ENCODE data around the gene ZNF850. TPM values are rescaled to one million over a fixed set of nuclear protein-coding genes. Genes with fewer than 3 reads are reported as not detected.
"Not testable (repeated sequence)": the region's sequence is repeated elsewhere in the genome, so short reads cannot be mapped to it uniquely, and the experiment has no call there.

Gene ZNF850
- total RNA-seq, result 3.3 TPM
- long read RNA-seq, partial matches to known transcripts, result 0 of 2 reads
- long read RNA-seq, other reads (novel, unspliced or antisense), result 2 of 2 reads

- intact Hi-C loops (cut with DNase I), result loop anchor here (2.0 to 10.0 kb wide), 5 partner anchors 24 to 638 kb away; partner anchors contain the start of genes ZNF345, ZNF567 and ZNF790
- peak; percentile 96 for DNase-seq (ENCODE audit: low spot score)
Observed at GRCh38 chr19:36772311-36773222, at the start of gene ZNF850. Gene ZNF850 (minus strand): TSS chr19:36772807. CDS start chr19:36762606, 10,201 bp downstream.

- intact Hi-C loops (cut with DNase I), result no loop called here
- no peak for DNase-seq (ENCODE audit: low spot score)
Observed at GRCh38 chr19:36821758-36822157, 49.2 kb upstream of the ZNF850 start.

- intact Hi-C loops (cut with DNase I), result no loop called here
- DNase-seq (ENCODE audit: low spot score), result no peak
Observed at GRCh38 chr19:36819130-36819630, 46.6 kb upstream of the ZNF850 start.

GRCh38 chr19:36807029-36807428 lies 34.4 kb upstream of the ZNF850 start:
- no peak for DNase-seq (ENCODE audit: low spot score)
- intact Hi-C loops (cut with DNase I), result no loop called here

GRCh38 chr19:36805364-36805763 lies 32.8 kb upstream of the ZNF850 start:
- DNase-seq (ENCODE audit: low spot score), result no peak

GRCh38 chr19:36797786-36798108 lies 25.1 kb upstream of the ZNF850 start:
- no peak for DNase-seq (ENCODE audit: low spot score)
- intact Hi-C loops (cut with DNase I), result loop anchor here (2.0 kb wide), 1 partner anchor 25 kb away; the partner anchor contains the start of gene ZNF850

More at GRCh38 chr19:36805364-36805763, 32.8 kb upstream of the ZNF850 start:
- intact Hi-C loops (cut with DNase I), result no loop called here

- intact Hi-C loops (cut with DNase I), result loop anchor here (2.0 kb wide), 1 partner anchor 24 kb away; the partner anchor contains the start of gene ZNF850
- no peak for DNase-seq (ENCODE audit: low spot score)
Observed at GRCh38 chr19:36796714-36796992, 24.0 kb upstream of the ZNF850 start.

- DNase-seq (ENCODE audit: low spot score); intact Hi-C loops (cut with DNase I): not testable (repeated sequence)
Observed at GRCh38 chr19:36791420-36792141, 19.0 kb upstream of the ZNF850 start.

- no peak for DNase-seq (ENCODE audit: low spot score)
- intact Hi-C loops (cut with DNase I), result loop anchor here (10.0 kb wide), 1 partner anchor 641 kb away; no protein-coding TSS in a partner anchor
Observed at GRCh38 chr19:36775768-36776167, 3.2 kb upstream of the ZNF850 start.

- intact Hi-C loops (cut with DNase I), result loop anchor here (2.0 to 10.0 kb wide), 5 partner anchors 24 to 638 kb away; partner anchors contain the start of genes ZNF345, ZNF567 and ZNF790
- DNase-seq (ENCODE audit: low spot score), result no peak
Observed at GRCh38 chr19:36773223-36773579, 594 bp upstream of the ZNF850 start.

GRCh38 chr19:36771261-36772231 lies 1.1 kb downstream of the ZNF850 start:
- intact Hi-C loops (cut with DNase I), result loop anchor here (2.0 to 10.0 kb wide), 5 partner anchors 25 to 637 kb away; partner anchors contain the start of genes ZNF345, ZNF567 and ZNF790

GRCh38 chr19:36750066-36750691 lies 22.4 kb downstream of the ZNF850 start:
- intact Hi-C loops (cut with DNase I), result no loop called here
- DNase-seq (ENCODE audit: low spot score), result no peak

More at GRCh38 chr19:36771261-36772231, 1.1 kb downstream of the ZNF850 start:
- peak; percentile 85 for DNase-seq (ENCODE audit: low spot score)

- DNase-seq (ENCODE audit: low spot score); intact Hi-C loops (cut with DNase I): not testable (repeated sequence)
Observed at GRCh38 chr19:36749613-36750012, 23.0 kb downstream of the ZNF850 start.

GRCh38 chr19:36748431-36749275 lies 24.0 kb downstream of the ZNF850 start:
- intact Hi-C loops (cut with DNase I), result no loop called here
- no peak for DNase-seq (ENCODE audit: low spot score)

- no peak for DNase-seq (ENCODE audit: low spot score)
- intact Hi-C loops (cut with DNase I), result no loop called here
Observed at GRCh38 chr19:36747750-36748149, 24.9 kb downstream of the ZNF850 start.

GRCh38 chr19:36745870-36746269 lies 26.7 kb downstream of the ZNF850 start:
- intact Hi-C loops (cut with DNase I), result no loop called here
- no peak for DNase-seq (ENCODE audit: low spot score)

- DNase-seq (ENCODE audit: low spot score); intact Hi-C loops (cut with DNase I): not testable (repeated sequence)
Observed at GRCh38 chr19:36736166-36736565, 36.4 kb downstream of the ZNF850 start.
